HepG2 (cell line): ENCODE data around the gene CDX1. TPM values are rescaled to one million over a fixed set of nuclear protein-coding genes. Genes with fewer than 3 reads are reported as not detected.

Experiments
- BRD4 ChIP-seq: sonication (generic); formaldehyde crosslinking; IDR thresholded peaks from 2 replicates; pipeline ENCODE4 v1.4.0; 2020; ENCODE audit warnings: missing genetic modification reagents
- CEBPG ChIP-seq: IDR thresholded peaks from 2 replicates; pipeline ENCODE4 v1.6.1; 2016
- CERS6 ChIP-seq: sonication (generic); formaldehyde crosslinking; IDR thresholded peaks from 2 replicates; pipeline ENCODE4 v1.5.0; 2020; ENCODE audit warnings: missing genetic modification reagents
- HMGXB3 ChIP-seq: sonication (generic); formaldehyde crosslinking; IDR thresholded peaks from 2 replicates; pipeline ENCODE4 v1.4.0; 2020; ENCODE audit warnings: missing genetic modification reagents, borderline replicate concordance
- KDM5A ChIP-seq: fragments of 200-600 bp; sonication (generic); IDR thresholded peaks from 2 replicates; pipeline ENCODE4 v1.7.0; 2018; ENCODE audit warnings: antibody characterized with exemption, mild to moderate bottlenecking, low read length, borderline replicate concordance
- LBX2 ChIP-seq: sonication (generic); formaldehyde crosslinking; IDR thresholded peaks from 2 replicates; pipeline ENCODE4 v1.5.0; 2020; ENCODE audit warnings: missing genetic modification reagents, mild to moderate bottlenecking, borderline replicate concordance
- NCOA1 ChIP-seq: sonication (generic); formaldehyde crosslinking; IDR thresholded peaks from 2 replicates; pipeline ENCODE4 v1.9.0; 2021; ENCODE audit warnings: missing genetic modification reagents
- PAWR ChIP-seq: sonication (generic); formaldehyde crosslinking; IDR thresholded peaks from 2 replicates; pipeline ENCODE4 v1.4.0; 2020; ENCODE audit warnings: missing genetic modification reagents, mild to moderate bottlenecking, borderline replicate concordance
- SMAD3 ChIP-seq: sonication (generic); formaldehyde crosslinking; IDR thresholded peaks from 2 replicates; pipeline ENCODE4 v1.4.0; 2020; ENCODE audit warnings: missing genetic modification reagents
- SP4 ChIP-seq: sonication (generic); formaldehyde crosslinking; IDR thresholded peaks from 2 replicates; pipeline ENCODE4 v1.8.1; 2023; ENCODE audit warnings: mild to moderate bottlenecking, missing genetic modification reagents
- TGIF2 ChIP-seq: IDR thresholded peaks from 2 replicates; pipeline ENCODE4 v1.6.1; 2016; ENCODE audit warnings: control low read depth, missing compliant biosample characterization
- ZBTB34 ChIP-seq: sonication (generic); formaldehyde crosslinking; IDR thresholded peaks from 2 replicates; pipeline ENCODE4 v1.8.0; 2022; ENCODE audit warnings: mild to moderate bottlenecking, missing genetic modification reagents
- ZFP1 ChIP-seq: IDR thresholded peaks from 2 replicates; pipeline ENCODE4 v1.6.1; 2016
- ZNF512 ChIP-seq: sonication (generic); formaldehyde crosslinking; IDR thresholded peaks from 2 replicates; pipeline ENCODE4 v1.4.0; 2020; ENCODE audit warnings: mild to moderate bottlenecking, missing genetic modification reagents
- ZNF530 ChIP-seq: sonication (generic); formaldehyde crosslinking; IDR thresholded peaks from 2 replicates; pipeline ENCODE4 v1.5.0; 2020; ENCODE audit warnings: low read depth, mild to moderate bottlenecking, missing genetic modification reagents
- polyA plus RNA-seq, 8 experiments: library from polyadenylated mRNA; depleted of rRNA in 3 of 8; stranded (reverse) in 7 of 8; unstranded in 1 of 8; fragments of >200 nt; fragmentation: Illumina TruSeq in 4 of 8; extraction: Trizol in 4 of 8; gene quantifications; 2 replicates each; pipeline versions ENCODE4 v1.2.1 to v1.2.3, GENCODE V29; 2011 to 2016; ENCODE audit warnings: low read depth in 4 of 8, missing spikeins in 1 of 8, mixed read lengths in 1 of 8; ENCODE audit not compliant: insufficient read depth in 1 of 8
- total RNA-seq, 5 experiments: library from RNA; depleted of rRNA; stranded (reverse); fragments of >200 nt; fragmentation: Illumina TruSeq; extraction: Trizol; gene quantifications; 2 replicates each; pipeline ENCODE4 v1.2.3, GENCODE V29; 2016; ENCODE audit warnings: low read depth in 1 of 5
- TF ChIP-seq, protein P1 (sequence below): sonication (generic); formaldehyde crosslinking; IDR thresholded peaks from 2 replicates; pipeline ENCODE4 v1.4.0; 2020; ENCODE audit warnings: missing genetic modification reagents, mild to moderate bottlenecking, borderline replicate concordance
- TF ChIP-seq, protein P2 (sequence below): sonication (generic); formaldehyde crosslinking; IDR thresholded peaks from 2 replicates; pipeline ENCODE4 v1.5.0; 2020; ENCODE audit warnings: mild to moderate bottlenecking, missing genetic modification reagents

The CDX1 gene
- total and polyA plus RNA-seq, 2 of the 13 experiments (the other 11 are each of a cell fraction or from before 2014, with no cell fraction given), result not detected

GRCh38 chr5:150129813-150130492, 36.6 kb upstream of the CDX1 start (continued):
- TF ChIP-seq, protein P1, sequence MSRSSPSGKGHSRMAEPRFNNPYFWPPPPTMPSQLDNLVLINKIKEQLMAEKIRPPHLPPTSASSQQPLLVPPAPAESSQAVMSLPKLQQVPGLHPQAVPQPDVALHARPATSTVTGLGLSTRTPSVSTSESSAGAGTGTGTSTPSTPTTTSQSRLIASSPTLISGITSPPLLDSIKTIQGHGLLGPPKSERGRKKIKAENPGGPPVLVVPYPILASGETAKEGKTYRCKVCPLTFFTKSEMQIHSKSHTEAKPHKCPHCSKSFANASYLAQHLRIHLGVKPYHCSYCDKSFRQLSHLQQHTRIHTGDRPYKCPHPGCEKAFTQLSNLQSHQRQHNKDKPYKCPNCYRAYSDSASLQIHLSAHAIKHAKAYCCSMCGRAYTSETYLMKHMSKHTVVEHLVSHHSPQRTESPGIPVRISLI (CRISPR knock-in tag), result no peak; the same call in 1 of the 2 replicates
- TF ChIP-seq ZNF512 (CRISPR knock-in tag) (no peak), CERS6 (CRISPR knock-in tag) (no peak), NCOA1 (no peak), PAWR (CRISPR knock-in tag) (no peak), SP4 (CRISPR knock-in tag) (no peak), BRD4 (CRISPR knock-in tag) (no peak), ZNF530 (no peak), LBX2 (no peak), ZFP1 (CRISPR knock-in tag) (0 out of 2 replicates have a peak, but pooled peaks have one; percentile 25), HMGXB3 (CRISPR knock-in tag) (no peak), SMAD3 (CRISPR knock-in tag) (peak; percentile 79; the same call in 1 of the 2 replicates), KDM5A (no peak), ZBTB34 (CRISPR knock-in tag) (no peak), TGIF2 (CRISPR knock-in tag) (0 out of 2 replicates have a peak, but pooled peaks have one; percentile 41), CEBPG (CRISPR knock-in tag) (peak; percentile 97)
- TF ChIP-seq, protein P2, sequence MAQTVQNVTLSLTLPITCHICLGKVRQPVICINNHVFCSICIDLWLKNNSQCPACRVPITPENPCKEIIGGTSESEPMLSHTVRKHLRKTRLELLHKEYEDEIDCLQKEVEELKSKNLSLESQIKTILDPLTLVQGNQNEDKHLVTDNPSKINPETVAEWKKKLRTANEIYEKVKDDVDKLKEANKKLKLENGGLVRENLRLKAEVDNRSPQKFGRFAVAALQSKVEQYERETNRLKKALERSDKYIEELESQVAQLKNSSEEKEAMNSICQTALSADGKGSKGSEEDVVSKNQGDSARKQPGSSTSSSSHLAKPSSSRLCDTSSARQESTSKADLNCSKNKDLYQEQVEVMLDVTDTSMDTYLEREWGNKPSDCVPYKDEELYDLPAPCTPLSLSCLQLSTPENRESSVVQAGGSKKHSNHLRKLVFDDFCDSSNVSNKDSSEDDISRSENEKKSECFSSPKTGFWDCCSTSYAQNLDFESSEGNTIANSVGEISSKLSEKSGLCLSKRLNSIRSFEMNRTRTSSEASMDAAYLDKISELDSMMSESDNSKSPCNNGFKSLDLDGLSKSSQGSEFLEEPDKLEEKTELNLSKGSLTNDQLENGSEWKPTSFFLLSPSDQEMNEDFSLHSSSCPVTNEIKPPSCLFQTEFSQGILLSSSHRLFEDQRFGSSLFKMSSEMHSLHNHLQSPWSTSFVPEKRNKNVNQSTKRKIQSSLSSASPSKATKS (CRISPR knock-in tag), result no peak
